Measurements from ENCODE around the gene ADGRG1.

GRCh38 chr16:57653936-57654335 is 25.5 kb downstream of the ADGRG1 start:
- TF ChIP-seq CTCF (IDR thresholded peaks at IDR 0.05) (no peak), POLR2A (IDR thresholded peaks at IDR 0.05) (no peak)

Data from vagina (tissue), 2 donors.